HEK293 (cell line): Measurements from ENCODE around the gene EML4.

ENCODE experiments used
- EGR2 ChIP-seq: fragments of 450-650 bp; formaldehyde crosslinking; IDR thresholded peaks from 2 replicates; pipeline ENCODE4 v1.5.1; 2016; ENCODE audit warnings: low read depth, missing biosample characterization, missing genetic modification characterization
- GLI4 ChIP-seq: fragments of 450-650 bp; formaldehyde crosslinking; IDR thresholded peaks from 2 replicates; pipeline ENCODE4 v1.5.1; 2016; ENCODE audit warnings: missing biosample characterization, missing genetic modification characterization
- IKZF3 ChIP-seq: fragments of 450-650 bp; IDR thresholded peaks from 2 replicates; pipeline ENCODE4 v1.5.0; 2018; ENCODE audit warnings: missing biosample characterization, mild to moderate bottlenecking, missing genetic modification characterization, moderate library complexity
- KLF16 ChIP-seq: fragments of 450-650 bp; formaldehyde crosslinking; IDR thresholded peaks from 2 replicates; pipeline ENCODE4 v1.5.1; 2017; ENCODE audit warnings: missing biosample characterization, missing genetic modification characterization
- KLF9 ChIP-seq: fragments of 450-650 bp; formaldehyde crosslinking; IDR thresholded peaks from 2 replicates; pipeline ENCODE4 v1.5.1; 2016; ENCODE audit warnings: missing biosample characterization, missing genetic modification characterization, low read depth
- SALL2 ChIP-seq: fragments of 450-650 bp; formaldehyde crosslinking; IDR thresholded peaks from 2 replicates; pipeline ENCODE4 v1.5.0; 2017; ENCODE audit warnings: missing biosample characterization, mild to moderate bottlenecking, missing genetic modification characterization, borderline replicate concordance
- SP2 ChIP-seq: fragments of 450-650 bp; formaldehyde crosslinking; IDR thresholded peaks from 2 replicates; pipeline ENCODE4 v1.5.1; 2016; ENCODE audit warnings: missing biosample characterization, missing genetic modification characterization
- SP7 ChIP-seq: fragments of 450-650 bp; formaldehyde crosslinking; IDR thresholded peaks from 2 replicates; pipeline ENCODE4 v1.5.1; 2016; ENCODE audit warnings: missing biosample characterization, missing genetic modification characterization
- ZBTB17 ChIP-seq: fragments of 450-650 bp; formaldehyde crosslinking; IDR thresholded peaks from 2 replicates; pipeline ENCODE4 v1.5.1; 2016; ENCODE audit warnings: missing biosample characterization, missing genetic modification characterization
- ZBTB8A ChIP-seq: fragments of 450-650 bp; formaldehyde crosslinking; IDR thresholded peaks from 2 replicates; pipeline ENCODE4 v1.5.1; 2016; ENCODE audit warnings: missing biosample characterization, missing genetic modification characterization
- ZFP41 ChIP-seq: fragments of 450-650 bp; formaldehyde crosslinking; IDR thresholded peaks from 2 replicates; pipeline ENCODE4 v1.5.1; 2016; ENCODE audit warnings: missing biosample characterization, missing genetic modification characterization, borderline replicate concordance
- ZNF155 ChIP-seq: fragments of 450-650 bp; formaldehyde crosslinking; IDR thresholded peaks from 2 replicates; pipeline ENCODE4 v1.5.1; 2016; ENCODE audit warnings: missing biosample characterization, missing genetic modification characterization
- ZNF174 ChIP-seq: fragments of 450-650 bp; formaldehyde crosslinking; IDR thresholded peaks from 2 replicates; pipeline ENCODE4 v1.5.0; 2017; ENCODE audit warnings: missing biosample characterization, mild to moderate bottlenecking, missing genetic modification characterization
- ZNF214 ChIP-seq: fragments of 450-650 bp; formaldehyde crosslinking; IDR thresholded peaks from 2 replicates; pipeline ENCODE4 v1.5.1; 2017; ENCODE audit warnings: missing biosample characterization, mild to moderate bottlenecking, missing genetic modification characterization, borderline replicate concordance
- ZNF221 ChIP-seq: fragments of 450-650 bp; formaldehyde crosslinking; IDR thresholded peaks from 2 replicates; pipeline ENCODE4 v1.5.1; 2017; ENCODE audit warnings: missing biosample characterization, missing genetic modification characterization, borderline replicate concordance
- ZNF266 ChIP-seq: fragments of 450-650 bp; formaldehyde crosslinking; IDR thresholded peaks from 2 replicates; pipeline ENCODE4 v1.5.1; 2016; ENCODE audit warnings: missing biosample characterization, missing genetic modification characterization, low read depth
- ZNF335 ChIP-seq: fragments of 450-650 bp; formaldehyde crosslinking; conservative IDR thresholded peaks from 2 replicates; pipeline ENCODE4 v1.5.1; 2016; ENCODE audit warnings: missing biosample characterization, missing genetic modification characterization
- ZNF391 ChIP-seq: fragments of 450-650 bp; formaldehyde crosslinking; IDR thresholded peaks from 2 replicates; pipeline ENCODE4 v1.5.1; 2016; ENCODE audit warnings: low read depth, missing biosample characterization, missing genetic modification characterization, borderline replicate concordance
- ZNF394 ChIP-seq: fragments of 450-650 bp; formaldehyde crosslinking; IDR thresholded peaks from 2 replicates; pipeline ENCODE4 v1.5.1; 2016; ENCODE audit warnings: missing biosample characterization, missing genetic modification characterization, mild to moderate bottlenecking, moderate library complexity, borderline replicate concordance
- ZNF513 ChIP-seq: fragments of 450-650 bp; IDR thresholded peaks from 2 replicates; pipeline ENCODE4 v1.5.1; 2018; ENCODE audit warnings: missing biosample characterization, missing genetic modification characterization
- ZNF514 ChIP-seq: fragments of 450-650 bp; formaldehyde crosslinking; IDR thresholded peaks from 2 replicates; pipeline ENCODE4 v1.5.1; 2016; ENCODE audit warnings: missing biosample characterization, missing genetic modification characterization
- ZNF521 ChIP-seq: fragments of 450-650 bp; formaldehyde crosslinking; IDR thresholded peaks from 2 replicates; pipeline ENCODE4 v1.5.1; 2017; ENCODE audit warnings: missing biosample characterization, mild to moderate bottlenecking, missing genetic modification characterization
- ZNF549 ChIP-seq: fragments of 450-650 bp; IDR thresholded peaks from 2 replicates; pipeline ENCODE4 v1.5.1; 2018; ENCODE audit warnings: missing biosample characterization, missing genetic modification characterization, mild to moderate bottlenecking, inconsistent platforms, moderate library complexity
- ZNF571 ChIP-seq: fragments of 450-650 bp; formaldehyde crosslinking; IDR thresholded peaks from 2 replicates; pipeline ENCODE4 v1.5.0; 2017; ENCODE audit warnings: missing biosample characterization, missing genetic modification characterization
- ZNF585B ChIP-seq: fragments of 450-650 bp; formaldehyde crosslinking; IDR thresholded peaks from 2 replicates; pipeline ENCODE4 v1.5.1; 2016; ENCODE audit warnings: missing biosample characterization, missing genetic modification characterization
- ZNF600 ChIP-seq: fragments of 450-650 bp; formaldehyde crosslinking; IDR thresholded peaks from 2 replicates; pipeline ENCODE4 v1.5.1; 2016; ENCODE audit warnings: missing biosample characterization, missing genetic modification characterization
- ZNF624 ChIP-seq: fragments of 450-650 bp; formaldehyde crosslinking; IDR thresholded peaks from 2 replicates; pipeline ENCODE4 v1.5.1; 2017; ENCODE audit warnings: missing biosample characterization, missing genetic modification characterization
- ZNF701 ChIP-seq: fragments of 450-650 bp; formaldehyde crosslinking; IDR thresholded peaks from 2 replicates; pipeline ENCODE4 v1.5.1; 2016; ENCODE audit warnings: missing biosample characterization, missing genetic modification characterization
- ZNF777 ChIP-seq: fragments of 450-650 bp; formaldehyde crosslinking; IDR thresholded peaks from 2 replicates; pipeline ENCODE4 v1.5.1; 2017; ENCODE audit warnings: missing biosample characterization, missing genetic modification characterization, borderline replicate concordance
- ZSCAN23 ChIP-seq: fragments of 450-650 bp; formaldehyde crosslinking; IDR thresholded peaks from 2 replicates; pipeline ENCODE4 v1.5.1; 2016; ENCODE audit warnings: missing biosample characterization, missing genetic modification characterization
- ZXDB ChIP-seq: fragments of 450-650 bp; formaldehyde crosslinking; IDR thresholded peaks from 2 replicates; pipeline ENCODE4 v1.5.1; 2016; ENCODE audit warnings: missing biosample characterization, missing genetic modification characterization
- TF ChIP-seq, protein P1 (sequence below): fragments of 450-650 bp; formaldehyde crosslinking; IDR thresholded peaks from 2 replicates; pipeline ENCODE4 v1.5.1; 2017; ENCODE audit warnings: missing biosample characterization, missing genetic modification characterization
- TF ChIP-seq, protein P2 (sequence below): fragments of 450-650 bp; formaldehyde crosslinking; IDR thresholded peaks from 2 replicates; pipeline ENCODE4 v1.5.1; 2016; ENCODE audit warnings: missing biosample characterization, missing genetic modification characterization
- TF ChIP-seq, protein P3 (sequence below): fragments of 450-650 bp; formaldehyde crosslinking; IDR thresholded peaks from 2 replicates; pipeline ENCODE4 v1.5.1; 2016; ENCODE audit warnings: missing biosample characterization, missing genetic modification characterization
- TF ChIP-seq, protein P4 (sequence below): fragments of 450-650 bp; formaldehyde crosslinking; IDR thresholded peaks from 2 replicates; pipeline ENCODE4 v1.5.1; 2016; ENCODE audit warnings: missing biosample characterization, missing genetic modification characterization

Gene EML4

DNA sequence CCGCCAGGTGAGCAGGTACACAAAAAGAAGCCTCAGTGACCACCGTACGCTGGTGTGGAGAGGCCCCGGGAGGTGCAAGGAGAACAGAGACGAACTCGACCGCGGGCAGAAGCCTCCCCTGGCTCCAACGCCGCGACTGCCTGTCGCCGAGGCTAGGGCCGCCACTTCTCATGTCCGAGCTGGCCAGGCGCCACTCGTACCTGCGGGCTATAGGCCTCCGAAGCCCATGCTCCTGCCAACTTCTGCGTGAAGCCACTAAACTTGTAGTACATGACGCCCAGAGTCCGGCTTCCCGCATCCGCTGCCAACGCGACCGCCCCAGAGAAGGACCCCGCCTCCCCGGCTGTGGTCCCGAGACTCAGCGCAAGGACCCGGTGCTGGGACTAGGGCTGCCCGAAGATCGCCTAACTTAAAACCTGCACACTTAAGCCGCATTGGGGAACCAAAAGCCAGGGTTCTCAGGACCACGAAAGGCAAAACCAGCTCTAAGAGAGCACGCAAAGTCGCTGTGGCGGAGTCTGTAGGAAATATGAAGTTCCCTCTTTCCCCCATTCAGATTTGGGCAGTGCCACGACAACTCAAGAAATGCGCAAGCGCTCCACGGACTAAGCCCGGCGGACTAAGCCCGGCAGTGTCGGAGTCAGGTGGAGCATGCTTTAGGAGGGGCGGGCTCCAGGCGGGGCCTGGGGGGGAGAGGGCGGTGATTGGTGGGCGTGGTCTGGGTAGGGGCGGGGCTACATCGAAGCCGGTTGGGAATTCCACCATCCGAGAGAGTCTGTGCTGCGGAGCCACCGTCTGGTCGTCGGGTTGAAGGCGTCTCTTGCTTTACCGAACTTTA is 192.0 kb downstream of the EML4 start, which contains the start of gene COX7A2L (continued):
- TF ChIP-seq ZNF155 (no peak), ZNF571 (no peak), ZNF624 (tag by site-specific recombination) (no peak), ZFP41 (tag by site-specific recombination) (no peak), ZNF391 (no peak), SALL2 (tag by site-specific recombination) (no peak), SP7 (tag by site-specific recombination) (peak; percentile 63; the same call in 1 of the 2 replicates), ZNF514 (tag by site-specific recombination) (no peak), ZNF513 (no peak), ZNF585B (tag by site-specific recombination) (no peak), ZNF701 (no peak), ZNF266 (tag by site-specific recombination) (no peak), ZSCAN23 (tag by site-specific recombination) (no peak), ZBTB8A (tag by site-specific recombination) (peak; percentile 51; the same call in 1 of the 2 replicates), ZBTB17 (tag by site-specific recombination) (peak; percentile 62), KLF9 (peak; percentile 82), SP2 (tag by site-specific recombination) (peak; percentile 84), ZNF521 (tag by site-specific recombination) (no peak), ZNF221 (tag by site-specific recombination) (no peak), ZNF335 (tag by site-specific recombination) (peak; percentile 100), IKZF3 (tag by site-specific recombination) (no peak), KLF16 (tag by site-specific recombination) (0 out of 2 replicates have a peak, but pooled peaks have one; percentile 49), ZXDB (tag by site-specific recombination) (peak; percentile 67), GLI4 (no peak), ZNF549 (tag by site-specific recombination) (no peak), EGR2 (no peak), ZNF777 (tag by site-specific recombination) (no peak), ZNF214 (no peak), ZNF394 (tag by site-specific recombination) (0 out of 2 replicates have a peak, but pooled peaks have one; percentile 36), ZNF600 (tag by site-specific recombination) (peak; percentile 82), ZNF174 (tag by site-specific recombination) (no peak)
- TF ChIP-seq, protein P1, sequence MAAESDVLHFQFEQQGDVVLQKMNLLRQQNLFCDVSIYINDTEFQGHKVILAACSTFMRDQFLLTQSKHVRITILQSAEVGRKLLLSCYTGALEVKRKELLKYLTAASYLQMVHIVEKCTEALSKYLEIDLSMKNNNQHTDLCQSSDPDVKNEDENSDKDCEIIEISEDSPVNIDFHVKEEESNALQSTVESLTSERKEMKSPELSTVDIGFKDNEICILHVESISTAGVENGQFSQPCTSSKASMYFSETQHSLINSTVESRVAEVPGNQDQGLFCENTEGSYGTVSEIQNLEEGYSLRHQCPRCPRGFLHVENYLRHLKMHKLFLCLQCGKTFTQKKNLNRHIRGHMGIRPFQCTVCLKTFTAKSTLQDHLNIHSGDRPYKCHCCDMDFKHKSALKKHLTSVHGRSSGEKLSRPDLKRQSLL (tag by site-specific recombination) = no peak
- TF ChIP-seq, protein P2, sequence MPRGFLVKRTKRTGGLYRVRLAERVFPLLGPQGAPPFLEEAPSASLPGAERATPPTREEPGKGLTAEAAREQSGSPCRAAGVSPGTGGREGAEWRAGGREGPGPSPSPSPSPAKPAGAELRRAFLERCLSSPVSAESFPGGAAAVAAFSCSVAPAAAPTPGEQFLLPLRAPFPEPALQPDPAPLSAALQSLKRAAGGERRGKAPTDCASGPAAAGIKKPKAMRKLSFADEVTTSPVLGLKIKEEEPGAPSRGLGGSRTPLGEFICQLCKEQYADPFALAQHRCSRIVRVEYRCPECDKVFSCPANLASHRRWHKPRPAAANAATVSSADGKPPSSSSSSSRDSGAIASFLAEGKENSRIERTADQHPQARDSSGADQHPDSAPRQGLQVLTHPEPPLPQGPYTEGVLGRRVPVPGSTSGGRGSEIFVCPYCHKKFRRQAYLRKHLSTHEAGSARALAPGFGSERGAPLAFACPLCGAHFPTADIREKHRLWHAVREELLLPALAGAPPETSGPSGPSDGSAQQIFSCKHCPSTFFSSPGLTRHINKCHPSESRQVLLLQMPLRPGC (tag by site-specific recombination) = no peak
- TF ChIP-seq, protein P3, sequence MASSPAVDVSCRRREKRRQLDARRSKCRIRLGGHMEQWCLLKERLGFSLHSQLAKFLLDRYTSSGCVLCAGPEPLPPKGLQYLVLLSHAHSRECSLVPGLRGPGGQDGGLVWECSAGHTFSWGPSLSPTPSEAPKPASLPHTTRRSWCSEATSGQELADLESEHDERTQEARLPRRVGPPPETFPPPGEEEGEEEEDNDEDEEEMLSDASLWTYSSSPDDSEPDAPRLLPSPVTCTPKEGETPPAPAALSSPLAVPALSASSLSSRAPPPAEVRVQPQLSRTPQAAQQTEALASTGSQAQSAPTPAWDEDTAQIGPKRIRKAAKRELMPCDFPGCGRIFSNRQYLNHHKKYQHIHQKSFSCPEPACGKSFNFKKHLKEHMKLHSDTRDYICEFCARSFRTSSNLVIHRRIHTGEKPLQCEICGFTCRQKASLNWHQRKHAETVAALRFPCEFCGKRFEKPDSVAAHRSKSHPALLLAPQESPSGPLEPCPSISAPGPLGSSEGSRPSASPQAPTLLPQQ (tag by site-specific recombination) = peak; percentile 67; the same call in 1 of the 2 replicates
- TF ChIP-seq, protein P4, sequence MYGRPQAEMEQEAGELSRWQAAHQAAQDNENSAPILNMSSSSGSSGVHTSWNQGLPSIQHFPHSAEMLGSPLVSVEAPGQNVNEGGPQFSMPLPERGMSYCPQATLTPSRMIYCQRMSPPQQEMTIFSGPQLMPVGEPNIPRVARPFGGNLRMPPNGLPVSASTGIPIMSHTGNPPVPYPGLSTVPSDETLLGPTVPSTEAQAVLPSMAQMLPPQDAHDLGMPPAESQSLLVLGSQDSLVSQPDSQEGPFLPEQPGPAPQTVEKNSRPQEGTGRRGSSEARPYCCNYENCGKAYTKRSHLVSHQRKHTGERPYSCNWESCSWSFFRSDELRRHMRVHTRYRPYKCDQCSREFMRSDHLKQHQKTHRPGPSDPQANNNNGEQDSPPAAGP (tag by site-specific recombination) = no peak
